H1 (cell line): Measurements from ENCODE around the gene PCGF3. TPM values are rescaled to one million over a fixed set of nuclear protein-coding genes. Genes with fewer than 3 reads are reported as not detected.

ENCODE experiments used
- CTCF ChIA-PET: fragments of 300-600 bp; sonication (Branson Sonifier 250); formaldehyde crosslinking; loops from one replicate; lab custom pipeline; 2021; ENCODE audit not compliant: partially characterized antibody; lab: Charles Lee
- POLR2A ChIA-PET: fragments of 300-600 bp; sonication (Branson Sonifier 250); formaldehyde crosslinking; loops from one replicate; lab custom pipeline; 2021; ENCODE audit warnings: inconsistent platforms; ENCODE audit not compliant: partially characterized antibody; lab: Charles Lee
- DNase-seq, 2 experiments: peaks; one replicate each; pipeline versions ENCODE4 v3.0.0 to v3.0.0-alpha.2; 2010 to 2022; ENCODE audit warnings: low spot score in 2 of 2, low read depth in 1 of 2, mixed read lengths in 1 of 2
- FAIRE-seq: peaks from 2 replicates; lab custom pipeline; 2011; peaks lifted over from hg19 to GRCh38; lab: Jason Lieb, UNC
- H2AFZ ChIP-seq: 2 replicates; pipeline ENCODE4 v1.8.1; 2012; ENCODE audit warnings: low read length, inconsistent platforms
- H2AK5ac ChIP-seq: 2 replicates; pipeline ENCODE4 v1.6.1; 2013; ENCODE audit warnings: low read depth, low read length
- H2BK120ac ChIP-seq: replicated peaks from 2 replicates; pipeline ENCODE3; 2013; ENCODE audit warnings: low read depth, low read length, inconsistent platforms
- H2BK12ac ChIP-seq: 2 replicates; pipeline ENCODE4 v1.6.1; 2013; ENCODE audit warnings: low read depth, low read length
- H2BK15ac ChIP-seq: 2 replicates; pipeline ENCODE4 v1.6.1; 2013; ENCODE audit warnings: low read length
- H2BK20ac ChIP-seq: 2 replicates; pipeline ENCODE4 v1.6.1; 2013; ENCODE audit warnings: low read length
- H2BK5ac ChIP-seq: 2 replicates; pipeline ENCODE4 v1.6.1; 2013; ENCODE audit warnings: low read depth, low read length
- H3K14ac ChIP-seq: 2 replicates; pipeline ENCODE4 v1.6.1; 2013; ENCODE audit warnings: inconsistent platforms; ENCODE audit not compliant: insufficient read length
- H3K18ac ChIP-seq: 2 replicates; pipeline ENCODE4 v1.6.1; 2013; ENCODE audit warnings: low read length; ENCODE audit errors: extremely low read depth
- H3K23ac ChIP-seq: 2 replicates; pipeline ENCODE4 v1.6.1; 2013; ENCODE audit warnings: inconsistent platforms; ENCODE audit not compliant: insufficient read length
- H3K23me2 ChIP-seq: 2 replicates; pipeline ENCODE4 v1.6.1; 2013; ENCODE audit warnings: low read depth, low read length
- H3K27ac ChIP-seq: 2 replicates; pipeline ENCODE4 v1.6.1; 2011; ENCODE audit warnings: low read depth, low read length, inconsistent platforms
- H3K27me3 ChIP-seq, 4 experiments: replicated peaks in 1 of 4; 1 replicate in 1 of 4; 2 replicates in 3 of 4; pipeline versions ENCODE4 v1.6.1 to v1.8.1; 2011 to 2013; ENCODE audit warnings: low read length in 3 of 4, mild to moderate bottlenecking in 3 of 4, inconsistent platforms in 2 of 4, mixed read lengths in 2 of 4, moderate library complexity in 1 of 4; ENCODE audit not compliant: control insufficient read depth in 3 of 4, insufficient read depth in 3 of 4; ENCODE audit errors: extremely low read depth in 1 of 4
- H3K36me3 ChIP-seq, 4 experiments: 2 replicates each; pipeline versions ENCODE4 v1.6.1 to v1.8.1; 2011 to 2013; ENCODE audit warnings: mild to moderate bottlenecking in 4 of 4, low read length in 3 of 4, moderate library complexity in 2 of 4, control low read depth in 1 of 4, inconsistent platforms in 1 of 4; ENCODE audit not compliant: insufficient read depth in 4 of 4, control insufficient read depth in 2 of 4
- H3K4ac ChIP-seq: replicated peaks from 2 replicates; pipeline ENCODE3; 2013; ENCODE audit warnings: low read length, low read depth, mixed read lengths, inconsistent platforms; ENCODE audit not compliant: insufficient read length
- H3K4me1 ChIP-seq, 4 experiments: replicated peaks in 1 of 4; 1 replicate in 1 of 4; 2 replicates in 3 of 4; pipeline versions ENCODE4 v1.6.1 to v1.8.1; 2011 to 2013; ENCODE audit warnings: low read length in 3 of 4, inconsistent platforms in 2 of 4, mixed read lengths in 1 of 4; ENCODE audit not compliant: insufficient read depth in 4 of 4, control insufficient read depth in 3 of 4
- H3K4me2 ChIP-seq, 2 experiments: 2 replicates each; pipeline versions ENCODE4 v1.6.1 to v1.8.1; 2011 to 2013; ENCODE audit warnings: low read depth in 2 of 2, low read length in 2 of 2, control low read depth in 1 of 2, inconsistent platforms in 1 of 2, mild to moderate bottlenecking in 1 of 2; ENCODE audit not compliant: insufficient read depth in 1 of 2
- H3K4me3 ChIP-seq, 4 experiments: fragments of 200-600, 300-600 bp in 1 of 4; sonication (generic), shearing (Covaris generic), sonication (Bioruptor Twin) in 1 of 4; 2 replicates each; pipeline versions ENCODE4 v1.5.1 to v1.8.1; 2011 to 2016; ENCODE audit warnings: low read length in 4 of 4, low read depth in 3 of 4, control low read depth in 2 of 4, inconsistent platforms in 2 of 4, mild to moderate bottlenecking in 2 of 4, mixed read lengths in 1 of 4, moderate library complexity in 1 of 4; ENCODE audit not compliant: insufficient read depth in 2 of 4; ENCODE audit errors: extremely low read depth in 1 of 4
- H3K56ac ChIP-seq: replicated peaks from 2 replicates; pipeline ENCODE3; 2013; ENCODE audit warnings: low read depth, mild to moderate bottlenecking, mixed read lengths, low read length, inconsistent platforms; ENCODE audit not compliant: insufficient read length
- H3K79me1 ChIP-seq: 2 replicates; pipeline ENCODE4 v1.6.1; 2013; ENCODE audit warnings: low read depth, low read length, control low read depth
- H3K79me2 ChIP-seq, 2 experiments: 2 replicates each; pipeline versions ENCODE4 v1.6.1 to v1.8.1; 2012 to 2013; ENCODE audit warnings: low read length in 2 of 2, mild to moderate bottlenecking in 2 of 2, inconsistent platforms in 1 of 2; ENCODE audit not compliant: insufficient read depth in 2 of 2, control insufficient read depth in 1 of 2
- H3K9ac ChIP-seq, 4 experiments: replicated peaks in 1 of 4; 1 replicate in 1 of 4; 2 replicates in 3 of 4; pipeline versions ENCODE4 v1.6.1 to v1.8.1; 2011 to 2013; ENCODE audit warnings: low read depth in 3 of 4, low read length in 3 of 4, control low read depth in 2 of 4, mild to moderate bottlenecking in 2 of 4, moderate library complexity in 2 of 4, inconsistent platforms in 1 of 4; ENCODE audit errors: extremely low read depth in 1 of 4
- H3K9me3 ChIP-seq, 2 experiments: 2 replicates each; pipeline versions ENCODE4 v1.6.1 to v1.8.1; 2012 to 2013; ENCODE audit warnings: mild to moderate bottlenecking in 2 of 2, moderate library complexity in 2 of 2, control low read depth in 1 of 2, inconsistent platforms in 1 of 2, low read depth in 1 of 2, low read length in 1 of 2, mixed read lengths in 1 of 2; ENCODE audit not compliant: insufficient read depth in 2 of 2
- H4K20me1 ChIP-seq, 2 experiments: replicated peaks in 1 of 2; 2 replicates each; pipeline versions ENCODE3 to v1.8.1; 2011 to 2013; ENCODE audit warnings: inconsistent platforms in 2 of 2, low read length in 2 of 2, mild to moderate bottlenecking in 1 of 2; ENCODE audit not compliant: insufficient read depth in 2 of 2, control insufficient read depth in 1 of 2
- H4K5ac ChIP-seq: 2 replicates; pipeline ENCODE4 v1.6.1; 2013; ENCODE audit warnings: low read length, low read depth, mixed read lengths, inconsistent platforms; ENCODE audit not compliant: insufficient read length
- H4K8ac ChIP-seq: 2 replicates; pipeline ENCODE4 v1.8.0; 2013; ENCODE audit warnings: mild to moderate bottlenecking, moderate library complexity, low read length, inconsistent platforms; ENCODE audit not compliant: insufficient read depth; ENCODE audit errors: extremely low read depth
- H4K91ac ChIP-seq: replicated peaks from 2 replicates; pipeline ENCODE3; 2013; ENCODE audit warnings: low read length, mixed read lengths, inconsistent platforms; ENCODE audit not compliant: insufficient read length
- CHD1 ChIP-seq: IDR thresholded peaks from 2 replicates; pipeline ENCODE4 v1.6.1; 2012; ENCODE audit warnings: low read depth, low read length, improper control_type of control experiment
- NRF1 ChIP-seq: IDR thresholded peaks from 2 replicates; pipeline ENCODE4 v1.6.1; 2011; ENCODE audit warnings: mild to moderate bottlenecking, low read depth, low read length, improper control_type of control experiment
- PHF8 ChIP-seq: fragments of 200-600 bp; sonication (generic); conservative IDR thresholded peaks from 2 replicates; pipeline ENCODE4 v1.7.1; 2012; ENCODE audit warnings: low read depth, mild to moderate bottlenecking, inconsistent platforms, low read length, moderate library complexity
- TAF1 ChIP-seq: IDR thresholded peaks from 2 replicates; pipeline ENCODE4 v1.6.1; 2011; ENCODE audit warnings: mild to moderate bottlenecking, low read depth, low read length
- TBP ChIP-seq: IDR thresholded peaks from 2 replicates; pipeline ENCODE4 v1.6.1; 2011; ENCODE audit warnings: low read depth, low read length, improper control_type of control experiment
- WGBS, 2 experiments: shearing (Covaris generic) in 1 of 2; methylation state at CpG; one replicate each; pipeline versions ENCODE4 v1.1.6 to v1.1.7; 2013 to 2015; ENCODE audit warnings: low lambda C conversion rate in 2 of 2, mixed read lengths in 2 of 2, inconsistent platforms in 1 of 2, low coverage in 1 of 2, missing lambda C conversion rate in 1 of 2; ENCODE audit not compliant: insufficient replicate concordance in 2 of 2, insufficient coverage in 1 of 2, insufficient read length in 1 of 2; ENCODE audit errors: extremely low coverage in 1 of 2, missing lambda C conversion rate in 1 of 2; 5-methylcytosine and 5-hydroxymethylcytosine counted together
- long read RNA-seq, 2 experiments: library from RNA in 1 of 2; library from capped mRNA in 1 of 2; stranded (forward); transcript quantifications; one replicate each; pipeline ENCODE4 v2.0.0, GENCODE V29; 2021; ENCODE audit warnings: inconsistent platforms in 1 of 2
- polyA minus RNA-seq, 3 experiments: library from RNA; depleted of rRNA, polyadenylated mRNA; stranded (reverse); fragments of >200 nt; gene quantifications; 1 replicate in 2 of 3; 2 replicates in 1 of 3; pipeline ENCODE4 v1.2.3, GENCODE V29; 2011
- polyA plus RNA-seq, 7 experiments: library from polyadenylated mRNA; depleted of rRNA in 3 of 7; stranded (reverse) in 5 of 7; unstranded in 2 of 7; fragments of >200 nt in 5 of 7; fragments of 200-250 nt in 2 of 7; gene quantifications; 1 replicate in 5 of 7; 2 replicates in 1 of 7; 4 replicates in 1 of 7; pipeline versions ENCODE4 v1.2.1 to v1.2.3, GENCODE V29; 2011 to 2013; ENCODE audit warnings: missing spikeins in 2 of 7, mixed read lengths in 2 of 7
- total RNA-seq: library from RNA; stranded (reverse); fragmentation: NEBNext Ultra II Directional; extraction: Animal tissue kit (Norgen Biotek cat#: 25700); gene quantifications from 2 replicates; pipeline ENCODE4 v1.2.1, GENCODE V29; 2021

Gene PCGF3, protein sequence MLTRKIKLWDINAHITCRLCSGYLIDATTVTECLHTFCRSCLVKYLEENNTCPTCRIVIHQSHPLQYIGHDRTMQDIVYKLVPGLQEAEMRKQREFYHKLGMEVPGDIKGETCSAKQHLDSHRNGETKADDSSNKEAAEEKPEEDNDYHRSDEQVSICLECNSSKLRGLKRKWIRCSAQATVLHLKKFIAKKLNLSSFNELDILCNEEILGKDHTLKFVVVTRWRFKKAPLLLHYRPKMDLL
- 49.7 and 52.9 TPM in 2 replicates for total RNA-seq
- polyA plus RNA-seq (2011; rRNA removed) = 52.7 and 67.4 TPM in 2 replicates
- 59.3 TPM for polyA plus RNA-seq (2011; cell fraction: cytosol; rRNA removed)
- polyA plus RNA-seq (2011; cell fraction: nucleus; rRNA removed) = 236 TPM
- polyA plus RNA-seq (2012, experiment 1 of 2) = 39.7 to 58.4 TPM (median 51.5 TPM) in 4 replicates
- 19.5 TPM for polyA plus RNA-seq (2012, experiment 2 of 2)
- 37.7 TPM for polyA plus RNA-seq (2013, experiment 1 of 2)
- polyA plus RNA-seq (2013, experiment 2 of 2) = 33.4 TPM
- 41.1 and 51.6 TPM in 2 replicates for polyA minus RNA-seq (2011; rRNA and poly(A)+ RNA removed)
- 50.2 TPM for polyA minus RNA-seq (2011; cell fraction: cytosol; rRNA and poly(A)+ RNA removed)
- 73.3 TPM for polyA minus RNA-seq (2011; cell fraction: nucleus; rRNA and poly(A)+ RNA removed)
- long read RNA-seq, experiment 1, transcript PCGF3-213 (1 exons, 1,899 nt) = major isoform, 7 of 34 reads
- long read RNA-seq, experiment 1, partial matches to known transcripts = 12 of 34 reads
- long read RNA-seq, experiment 1, other reads (novel, unspliced or antisense) = 13 of 34 reads
- long read RNA-seq, experiment 2, full-length matches to known transcripts = 3 of 7 reads
- long read RNA-seq, experiment 2, partial matches to known transcripts = 3 of 7 reads
- long read RNA-seq, experiment 2, other reads (novel, unspliced or antisense) = 1 of 7 reads

- peaks cover 0 to 5% (median 3%) of the 10 kb centered on the region in 4 experiments; a peak in 3 of 7 replicates for H3K27me3 ChIP-seq
- peaks cover 9 to 39% of the 10 kb centered on the region in 2 experiments for H3K79me2 ChIP-seq
- peaks cover 12% of the 10 kb centered on the region; the same call in 1 of the 2 replicates for H3K23me2 ChIP-seq
- peak; percentile 84 to 99 for DNase-seq
- no peaks in the 10 kb centered on the region for H3K9me3 ChIP-seq
- H3K36me3 ChIP-seq = peaks cover 0 to 6% (median 0%) of the 10 kb centered on the region in 4 experiments; a peak in 2 of 8 replicates
- peak within 1 kb of the TSS; percentile 54 for H4K91ac ChIP-seq
- peak within 1 kb of the TSS; percentile 92 for H4K8ac ChIP-seq
- H4K20me1 ChIP-seq = peaks cover 10 to 22% of the 10 kb centered on the region in 2 experiments
- peak within 1 kb of the TSS; percentile 71 for H3K18ac ChIP-seq
- TF ChIP-seq TAF1 (peak; percentile 67; the same call in 1 of the 2 replicates), PHF8 (peak; percentile 86), CHD1 (no peak), NRF1 (peak; percentile 76), TBP (peak; percentile 22; the same call in 1 of the 2 replicates)
- TF ChIP-seq, all 59 proteins: peak for 4
- Histone ChIP-seq H4K5ac (no peak within 1 kb of the TSS), H3K4ac (peak within 1 kb of the TSS; percentile 69), H2BK5ac (peak within 1 kb of the TSS; percentile 35; the same call in 1 of the 2 replicates), H3K27ac (peak within 1 kb of the TSS; percentile 91), H3K79me1 (peaks cover 19% of the 10 kb centered on the region), H3K56ac (peak within 1 kb of the TSS; percentile 90), H2BK20ac (no peak within 1 kb of the TSS), H2AK5ac (peak within 1 kb of the TSS; percentile 39; the same call in 1 of the 2 replicates), H2BK15ac (0 out of 2 replicates have a peak within 1 kb of the TSS, but pooled peaks have one; percentile 31), H3K4me2 (peak within 1 kb of the TSS; percentile 68 to 96), H2BK120ac (no peak within 1 kb of the TSS), H3K4me3 (peak within 1 kb of the TSS; percentile 84 to 98 (median 90)), H3K4me1 (peaks cover 0 to 8% (median 5%) of the 10 kb centered on the region in 4 experiments; a peak in 5 of 7 replicates), H2AFZ (no peak within 1 kb of the TSS; the same call in 1 of the 2 replicates), H2BK12ac (0 out of 2 replicates have a peak within 1 kb of the TSS, but pooled peaks have one; percentile 5), H3K9ac (peak within 1 kb of the TSS; percentile 91 to 100 (median 94)), H3K23ac (no peak within 1 kb of the TSS), H3K14ac (no peak within 1 kb of the TSS)
- 6% methylated on average over 33 of the region's 82 CpGs; no CpG with 5 or more reads in 1 of the 2 experiments for WGBS, 2 experiments
- ChIA-PET POLR2A (interaction anchor here (0.5 to 1.0 kb wide), 2 partner anchors 19 to 25 kb away, joined by 3 read pairs; no protein-coding TSS in a partner anchor), CTCF (no interaction called here)
- no peak for FAIRE-seq
Observed at GRCh38 chr4:705278-706082, at the start of gene PCGF3. PCGF3 (plus strand) TSS chr4:705832; CDS start chr4:733681, 27,849 bp downstream.
